Activated CD8-positive, alpha-beta memory T cell treated with anti-CD3 and anti-CD28 coated beads, Interleukin-2, amount 10 ng/mL, durations not matched to agents 7 days and 5 days (primary cell): ENCODE measurements around the gene SYT6. TPM values are rescaled to one million over a fixed set of nuclear protein-coding genes. Genes with fewer than 3 reads are reported as not detected.

ENCODE experiments used
- ATAC-seq: fragments of 150-1000 bp; cut with Tn5 transposase; one replicate; pipeline ENCODE4 v1.10.0; 2021; ENCODE audit warnings: moderate library complexity
- CTCF ChIA-PET: fragments of 350-600 bp; sonication (Branson Sonifier 250); formaldehyde crosslinking; loops from one replicate; lab custom pipeline; 2021; ENCODE audit warnings: antibody characterized with exemption; lab: Charles Lee
- DNase-seq: peaks from one replicate; pipeline ENCODE4 v3.0.0-alpha.2; 2020
- H3K27ac Mint-ChIP-seq: one replicate; pipeline ENCODE4 v1.8.0; 2021; ENCODE audit warnings: mild to moderate bottlenecking, mixed read lengths
- H3K27me3 Mint-ChIP-seq: one replicate; pipeline ENCODE4 v1.8.0; 2021; ENCODE audit warnings: mixed read lengths
- H3K36me3 Mint-ChIP-seq: one replicate; pipeline ENCODE4 v1.8.0; 2021; ENCODE audit warnings: mild to moderate bottlenecking, mixed read lengths
- H3K4me1 Mint-ChIP-seq: one replicate; pipeline ENCODE4 v1.8.0; 2021; ENCODE audit warnings: mixed read lengths
- H3K4me3 Mint-ChIP-seq: one replicate; pipeline ENCODE4 v1.8.0; 2021; ENCODE audit warnings: mild to moderate bottlenecking, moderate library complexity, mixed read lengths
- H3K9me3 Mint-ChIP-seq: one replicate; pipeline ENCODE4 v1.8.0; 2022; ENCODE audit warnings: low read depth, mixed read lengths
- total RNA-seq, 2 experiments: library from RNA; stranded (reverse); gene quantifications; one replicate each; pipeline ENCODE4 v1.2.3, GENCODE V29; 2021

Gene SYT6
- total RNA-seq, 2 experiments from 2014 or later = not detected

DNA sequence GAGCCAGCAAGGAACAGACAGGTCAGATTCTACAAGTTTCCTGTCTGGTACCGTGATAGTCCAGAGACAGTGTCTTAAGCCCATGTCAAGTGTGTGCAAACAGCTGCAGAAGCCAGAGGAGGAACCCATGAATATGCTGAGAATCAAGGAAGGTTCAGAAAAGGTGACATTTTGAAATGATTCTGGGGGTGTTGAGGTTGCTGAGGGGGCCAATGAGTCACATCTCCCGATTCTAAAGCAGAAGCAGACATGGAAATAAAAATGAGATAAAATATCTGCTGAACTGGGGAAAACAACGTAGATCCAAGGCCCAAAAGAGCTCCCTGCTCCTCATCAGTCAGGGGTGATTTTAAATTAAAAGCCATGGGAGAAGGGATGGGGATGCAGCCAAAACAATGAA lies 15.8 kb upstream of the SYT6 start:
- CTCF ChIA-PET = no interaction called here
- Mint-ChIP-seq H3K27me3 (no peaks in the 10 kb centered on the region), H3K9me3 (no peaks in the 10 kb centered on the region), H3K4me1 (no peaks in the 10 kb centered on the region), H3K36me3 (no peaks in the 10 kb centered on the region), H3K4me3 (no peak overlapping the region), H3K27ac (no peak overlapping the region)
- ATAC-seq (no peak), DNase-seq (no peak)

- DNase-seq (no peak), ATAC-seq (no peak)
- CTCF ChIA-PET = no interaction called here
- no peak overlapping the region for H3K4me3 Mint-ChIP-seq
- peaks cover 12% of the 10 kb centered on the region for H3K27me3 Mint-ChIP-seq
- no peaks in the 10 kb centered on the region for H3K4me1 Mint-ChIP-seq
- H3K27ac Mint-ChIP-seq = no peak overlapping the region
- H3K36me3 Mint-ChIP-seq = no peaks in the 10 kb centered on the region
- no peaks in the 10 kb centered on the region for H3K9me3 Mint-ChIP-seq
Measured at GRCh38 chr1:114167226-114167625, 13.6 kb upstream of the SYT6 start.

- no peak overlapping the region for H3K27ac Mint-ChIP-seq
- no peaks in the 10 kb centered on the region for H3K4me1 Mint-ChIP-seq
- H3K36me3 Mint-ChIP-seq = no peaks in the 10 kb centered on the region
- H3K4me3 Mint-ChIP-seq = no peak overlapping the region
- H3K9me3 Mint-ChIP-seq = no peaks in the 10 kb centered on the region
- H3K27me3 Mint-ChIP-seq = peaks cover 30% of the 10 kb centered on the region
- DNase-seq = no peak
- CTCF ChIA-PET = no interaction called here
- ATAC-seq = no peak
Measured at GRCh38 chr1:114164840-114165543, 11.3 kb upstream of the SYT6 start.

DNA sequence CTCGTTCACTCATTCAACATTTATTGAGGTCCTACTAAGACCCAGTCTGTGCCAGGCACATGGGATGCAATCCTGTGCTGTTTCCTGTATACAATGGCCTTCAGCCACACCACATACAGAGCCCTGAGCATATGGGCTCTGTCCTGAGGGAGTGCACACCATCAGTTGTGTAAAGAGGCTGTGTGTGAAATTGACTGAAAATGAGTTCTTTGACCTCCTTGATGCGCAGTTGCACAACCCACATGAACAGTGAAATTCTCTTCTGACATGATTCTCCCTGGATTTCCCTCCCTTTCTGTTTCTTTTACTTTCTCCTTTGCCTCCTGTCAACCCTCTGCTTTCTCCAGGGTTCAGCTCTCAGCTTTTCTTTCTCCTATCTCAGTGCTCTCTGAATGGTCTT lies 6.3 kb upstream of the SYT6 start:
- Mint-ChIP-seq H3K27me3 (peaks cover 66% of the 10 kb centered on the region), H3K4me1 (no peaks in the 10 kb centered on the region), H3K27ac (no peak overlapping the region), H3K4me3 (no peak overlapping the region), H3K36me3 (no peaks in the 10 kb centered on the region), H3K9me3 (no peaks in the 10 kb centered on the region)
- CTCF ChIA-PET = no interaction called here
- no peak for ATAC-seq
- DNase-seq = no peak

DNA sequence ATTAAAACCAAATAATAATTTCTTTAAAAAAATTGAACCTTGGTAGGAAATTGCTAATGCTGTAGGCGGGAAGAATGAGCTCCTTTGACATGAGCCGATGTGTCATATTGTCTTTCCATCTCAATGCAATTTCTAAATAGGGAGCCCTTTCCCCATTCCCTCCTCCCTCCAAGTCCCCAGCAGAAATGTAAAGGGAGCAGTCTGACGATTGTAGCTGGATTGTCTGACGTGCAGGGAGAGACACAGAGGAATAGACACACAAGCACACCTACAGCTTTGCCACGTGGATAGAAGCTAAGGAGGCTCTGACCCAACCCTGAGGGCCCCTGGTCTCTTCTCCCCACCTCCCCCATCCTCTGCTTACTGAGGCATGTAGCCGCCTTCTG lies 3.6 kb upstream of the SYT6 start:
- Mint-ChIP-seq H3K36me3 (no peaks in the 10 kb centered on the region), H3K9me3 (no peaks in the 10 kb centered on the region), H3K4me1 (peaks cover 5% of the 10 kb centered on the region), H3K4me3 (no peak overlapping the region), H3K27ac (no peak overlapping the region), H3K27me3 (peaks cover 72% of the 10 kb centered on the region)
- DNase-seq (no peak), ATAC-seq (no peak)
- CTCF ChIA-PET = no interaction called here

DNA sequence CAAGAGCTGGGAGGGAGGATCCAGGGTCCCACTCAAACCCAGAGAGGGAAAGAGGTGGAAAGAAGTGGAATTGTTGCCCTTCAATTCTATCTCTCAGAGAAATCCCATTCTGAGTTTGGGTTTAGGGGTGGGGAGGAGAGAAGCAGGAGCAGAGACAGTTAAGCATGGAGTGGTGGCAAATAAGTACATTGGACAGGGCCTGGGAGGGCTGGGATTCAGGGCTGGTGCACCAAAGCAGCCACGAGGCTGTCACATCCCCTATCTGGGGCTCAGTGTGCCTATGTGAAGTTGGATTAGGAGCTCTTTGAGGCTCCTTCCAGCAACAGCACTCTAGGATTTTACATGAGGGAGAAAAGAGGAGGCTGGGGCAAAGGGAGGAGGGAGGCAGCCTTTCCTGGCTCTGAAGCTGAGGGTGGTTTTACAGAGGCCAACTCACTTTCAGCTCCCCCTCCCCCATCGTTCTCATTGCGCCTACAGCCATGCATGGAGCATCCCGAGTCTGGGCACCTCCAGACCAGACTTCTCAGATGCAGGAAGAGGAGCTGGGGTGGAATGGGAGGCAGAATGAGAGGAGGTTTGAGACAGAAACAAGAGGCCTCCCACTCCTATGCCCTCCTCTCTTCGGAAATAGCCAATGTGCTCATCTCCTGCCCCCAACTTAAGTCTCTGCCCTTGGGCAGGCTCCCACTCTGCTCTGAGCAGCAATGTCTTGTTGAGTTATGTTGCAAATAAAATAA lies 3.0 kb upstream of the SYT6 start:
- Mint-ChIP-seq H3K27ac (no peak overlapping the region), H3K4me1 (peaks cover 5% of the 10 kb centered on the region), H3K36me3 (no peaks in the 10 kb centered on the region), H3K4me3 (no peak overlapping the region), H3K9me3 (no peaks in the 10 kb centered on the region), H3K27me3 (peaks cover 75% of the 10 kb centered on the region)
- DNase-seq = no peak
- CTCF ChIA-PET = no interaction called here
- ATAC-seq = no peak

DNA sequence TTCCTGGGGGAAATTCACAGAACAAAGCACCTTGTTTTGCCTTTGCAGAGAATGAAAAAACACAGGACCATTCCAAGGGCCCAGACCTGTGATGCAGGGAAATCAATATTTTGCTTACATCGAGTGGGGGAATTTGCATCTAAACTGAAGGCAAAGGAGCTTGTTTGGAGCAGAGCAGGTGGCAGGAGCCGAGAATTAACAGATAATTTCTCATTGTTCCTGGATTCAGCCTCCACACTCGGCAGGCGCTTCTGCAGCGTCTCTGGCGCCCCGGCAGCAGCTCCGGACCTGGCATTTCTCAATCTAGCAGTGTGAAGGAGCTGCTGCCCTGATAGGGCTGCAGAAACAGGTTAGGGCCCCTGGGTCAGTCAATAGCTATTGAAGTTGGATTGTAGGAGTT lies 2.0 kb upstream of the SYT6 start:
- CTCF ChIA-PET = no interaction called here
- no peaks in the 10 kb centered on the region for H3K36me3 Mint-ChIP-seq
- peaks cover 5% of the 10 kb centered on the region for H3K4me1 Mint-ChIP-seq
- no peak overlapping the region for H3K4me3 Mint-ChIP-seq
- H3K9me3 Mint-ChIP-seq = no peaks in the 10 kb centered on the region
- ATAC-seq (no peak), DNase-seq (no peak)
- H3K27me3 Mint-ChIP-seq = peaks cover 77% of the 10 kb centered on the region
- H3K27ac Mint-ChIP-seq = no peak overlapping the region

DNA sequence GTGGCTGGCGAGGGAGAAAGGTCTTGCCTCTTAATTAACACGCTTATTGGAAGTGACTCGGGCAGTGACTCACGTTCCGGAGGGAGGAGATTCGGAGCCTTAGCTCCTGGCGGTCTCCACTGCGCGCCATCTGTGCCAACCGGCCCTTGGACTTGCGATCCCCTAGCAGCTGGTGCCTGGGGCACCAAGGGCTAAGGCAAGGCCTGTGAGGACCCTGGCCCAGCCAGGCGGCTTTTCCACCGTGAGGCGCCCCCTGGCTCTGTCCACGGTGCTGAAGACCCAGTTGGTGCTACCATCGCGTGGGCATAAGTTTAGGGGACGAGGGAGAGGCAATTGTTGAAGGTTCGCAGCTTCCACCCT lies 1.3 kb upstream of the SYT6 start:
- H3K36me3 Mint-ChIP-seq = no peaks in the 10 kb centered on the region
- CTCF ChIA-PET = interaction anchor here (0.5 to 1.2 kb wide), 2 partner anchors 128 to 309 kb away, joined by 3 to 4 read pairs; no protein-coding TSS in a partner anchor
- no peaks in the 10 kb centered on the region for H3K9me3 Mint-ChIP-seq
- H3K27me3 Mint-ChIP-seq = peaks cover 77% of the 10 kb centered on the region
- H3K27ac Mint-ChIP-seq = no peak overlapping the region
- H3K4me3 Mint-ChIP-seq = no peak overlapping the region
- peaks cover 9% of the 10 kb centered on the region for H3K4me1 Mint-ChIP-seq
- DNase-seq (no peak), ATAC-seq (no peak)

GRCh38 chr1:114154146-114154962 lies 685 bp upstream of the SYT6 start:
- DNase-seq = no peak
- CTCF ChIA-PET = interaction anchor here (0.5 to 1.2 kb wide), 2 partner anchors 128 to 310 kb away, joined by 3 to 4 read pairs; no protein-coding TSS in a partner anchor
- ATAC-seq = no peak
- Mint-ChIP-seq H3K27ac (peak overlapping the region; percentile 34), H3K9me3 (no peaks in the 10 kb centered on the region), H3K4me1 (peaks cover 11% of the 10 kb centered on the region), H3K27me3 (peaks cover 78% of the 10 kb centered on the region), H3K4me3 (no peak overlapping the region), H3K36me3 (no peaks in the 10 kb centered on the region)

DNA sequence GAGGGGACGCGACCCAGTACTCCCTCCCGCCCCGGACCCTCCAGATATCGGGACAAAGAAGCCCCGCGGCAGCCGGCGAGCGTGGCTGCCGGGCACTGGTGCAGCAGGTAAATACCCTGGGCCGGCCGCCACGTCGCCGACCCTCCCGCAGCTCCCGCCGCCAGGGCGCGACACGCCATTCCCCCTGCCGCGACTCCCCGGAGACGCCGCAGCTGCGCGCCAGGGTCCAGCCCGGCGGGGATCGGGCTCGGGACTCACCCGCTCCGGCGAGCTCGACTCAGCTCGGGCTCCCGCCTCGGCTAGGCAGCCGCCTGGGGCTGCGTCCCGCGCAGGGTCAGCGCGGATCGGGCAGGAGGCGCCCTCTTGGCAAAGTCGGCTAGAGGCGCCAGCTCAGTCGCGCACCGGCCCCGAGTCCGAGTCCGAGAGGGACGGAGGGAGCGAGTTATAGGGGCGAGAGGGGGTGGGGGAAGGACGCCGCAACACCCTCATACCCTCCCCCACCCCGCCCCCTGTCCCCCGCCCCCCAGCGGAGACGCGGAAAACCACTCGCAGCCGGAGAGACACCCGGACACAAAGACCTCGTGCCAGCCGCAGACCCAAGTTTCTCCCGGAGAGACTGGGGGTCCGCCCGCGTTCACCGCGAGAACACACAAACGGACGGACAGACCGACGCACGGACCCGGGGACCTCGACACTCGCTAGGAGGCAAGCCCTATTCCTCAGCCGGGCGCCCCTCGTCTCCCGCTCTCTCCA lies 985 bp downstream of the SYT6 start:
- peak; percentile 37 for ATAC-seq
- Mint-ChIP-seq H3K36me3 (no peaks in the 10 kb centered on the region), H3K27me3 (peaks cover 80% of the 10 kb centered on the region), H3K4me1 (peaks cover 11% of the 10 kb centered on the region), H3K27ac (no peak overlapping the region), H3K9me3 (no peaks in the 10 kb centered on the region), H3K4me3 (no peak overlapping the region)
- CTCF ChIA-PET = no interaction called here
- DNase-seq = no peak

DNA sequence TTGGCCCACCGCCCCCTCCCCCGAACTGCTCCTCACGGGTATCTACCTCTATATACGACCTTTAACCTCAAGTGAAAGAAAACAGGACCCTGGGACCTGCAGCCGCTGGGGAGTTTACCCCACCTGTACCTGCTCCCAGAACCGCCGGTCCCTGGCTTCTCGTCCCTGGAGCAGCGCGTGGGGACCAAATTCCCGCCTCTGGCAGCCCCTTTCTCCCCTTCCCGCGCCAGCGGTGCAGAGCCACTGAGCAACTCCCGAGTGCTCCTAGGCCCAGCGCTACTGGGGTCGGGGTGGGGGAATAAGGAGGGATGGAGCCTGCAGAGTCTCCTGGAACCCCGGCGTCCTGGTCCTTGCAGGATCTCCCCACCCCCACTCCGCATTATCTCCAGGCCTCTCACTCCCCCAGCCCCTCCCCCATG lies 1.6 kb downstream of the SYT6 start:
- Mint-ChIP-seq H3K27me3 (peaks cover 80% of the 10 kb centered on the region), H3K36me3 (no peaks in the 10 kb centered on the region), H3K9me3 (no peaks in the 10 kb centered on the region), H3K4me1 (peaks cover 11% of the 10 kb centered on the region), H3K4me3 (no peak overlapping the region), H3K27ac (no peak overlapping the region)
- CTCF ChIA-PET = no interaction called here
- ATAC-seq (no peak), DNase-seq (no peak)

DNA sequence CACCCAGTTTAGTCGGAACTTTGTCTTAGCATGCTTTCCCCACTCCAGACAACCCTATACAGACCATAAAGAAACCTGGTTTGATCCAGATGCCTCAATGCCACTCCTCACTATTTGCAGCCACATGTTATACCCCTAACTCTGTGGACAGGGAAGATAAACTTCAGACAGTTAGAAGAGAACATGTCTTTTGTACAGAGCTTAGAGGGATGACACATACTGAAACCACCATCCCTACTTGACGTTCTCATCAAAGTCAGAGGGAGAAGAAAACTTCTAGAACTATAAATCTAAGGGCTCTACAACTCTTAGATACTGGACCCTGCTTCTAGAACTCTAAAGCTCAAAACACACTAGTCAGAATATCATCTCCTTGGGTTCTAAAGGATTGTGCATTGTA lies 3.7 kb downstream of the SYT6 start:
- no peak overlapping the region for H3K27ac Mint-ChIP-seq
- peaks cover 67% of the 10 kb centered on the region for H3K27me3 Mint-ChIP-seq
- H3K9me3 Mint-ChIP-seq = no peaks in the 10 kb centered on the region
- H3K36me3 Mint-ChIP-seq = no peaks in the 10 kb centered on the region
- peaks cover 11% of the 10 kb centered on the region for H3K4me1 Mint-ChIP-seq
- ATAC-seq (no peak), DNase-seq (no peak)
- CTCF ChIA-PET = interaction anchor here (1.0 kb wide), 1 partner anchor 122 kb away, joined by 3 read pairs; no protein-coding TSS in a partner anchor
- H3K4me3 Mint-ChIP-seq = no peak overlapping the region

DNA sequence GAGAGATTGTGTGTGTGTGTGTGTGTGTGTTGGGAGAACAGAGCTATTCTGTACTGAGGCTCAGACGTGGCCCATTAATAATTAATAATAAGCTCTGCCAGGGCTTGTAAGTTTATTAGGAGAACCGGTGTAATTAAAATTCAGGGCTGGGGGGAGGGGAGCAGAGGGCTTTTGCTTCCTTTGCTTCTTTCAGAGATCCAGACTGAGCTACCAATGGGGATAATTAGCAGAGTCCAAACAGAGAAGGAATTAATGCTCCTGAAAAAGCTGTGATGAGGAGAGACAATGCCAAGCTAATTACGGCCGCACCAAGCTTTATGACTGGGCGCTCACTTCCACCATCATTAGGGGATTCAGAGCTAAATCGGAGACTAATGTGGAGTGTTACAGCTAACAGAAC lies 4.5 kb downstream of the SYT6 start:
- Mint-ChIP-seq H3K27ac (no peak overlapping the region), H3K36me3 (no peaks in the 10 kb centered on the region), H3K27me3 (peaks cover 59% of the 10 kb centered on the region), H3K9me3 (no peaks in the 10 kb centered on the region), H3K4me1 (peaks cover 9% of the 10 kb centered on the region), H3K4me3 (no peak overlapping the region)
- ATAC-seq (no peak), DNase-seq (no peak)
- CTCF ChIA-PET = no interaction called here
